Left ventricle myocardium inferior (tissue), 1 donor: ENCODE measurements around the gene CTNNA2. TPM values are rescaled to one million over a fixed set of nuclear protein-coding genes. Genes with fewer than 3 reads are reported as not detected.
A peak's percentile ranks its signal among the peaks of the same experiment; 100 is the strongest.

Source experiments
- DNase-seq: peaks from one replicate; pipeline ENCODE4 v3.0.0-alpha.2; 2020
- H3K27ac ChIP-seq: fragments of 200-600 bp; replicated peaks from 2 replicates; pipeline ENCODE4 v1.8.0; 2021
- H3K27me3 ChIP-seq: fragments of 200-600 bp; 2 replicates; pipeline ENCODE4 v1.8.0; 2021; ENCODE audit warnings: low read depth
- H3K36me3 ChIP-seq: fragments of 200-600 bp; 2 replicates; pipeline ENCODE4 v1.8.0; 2021
- H3K4me1 ChIP-seq: fragments of 200-600 bp; 2 replicates; pipeline ENCODE4 v1.8.0; 2021
- H3K4me3 ChIP-seq: fragments of 200-600 bp; 2 replicates; pipeline ENCODE4 v1.8.0; 2021; ENCODE audit warnings: mild to moderate bottlenecking, moderate library complexity
- H3K9me3 ChIP-seq: fragments of 200-600 bp; replicated peaks from 2 replicates; pipeline ENCODE4 v1.8.0; 2021
- CTCF ChIP-seq: fragments of 200-600 bp; IDR thresholded peaks from 2 replicates; pipeline ENCODE4 v1.8.0; 2021; ENCODE audit warnings: antibody characterized with exemption, mild to moderate bottlenecking, borderline replicate concordance
- intact Hi-C: fragments of 100-400 bp; cut with micrococcal nuclease; formaldehyde crosslinking; loops from one replicate; pipeline ENCODE4 v1.11.0; 2022
- total RNA-seq: library from RNA; stranded (reverse); fragmentation: NEBNext Ultra II Directional; extraction: Animal tissue kit (Norgen Biotek cat#: 25700); gene quantifications from one replicate; pipeline ENCODE4 v1.2.1, GENCODE V29; 2021
- donor health status: DM: no; HTN: yes; CAD: no; lungs with severe emphysema.

Gene CTNNA2
- total RNA-seq, 1 donor from 2014 or later, result not detected

GRCh38 chr2:80410346-80410745, 897.5 kb downstream of the CTNNA2 start:
- no peak overlapping the region for H3K27ac ChIP-seq
- H3K9me3 ChIP-seq, result peaks cover 17% of the 10 kb centered on the region
- H3K4me3 ChIP-seq, result no peak overlapping the region
- intact Hi-C loops, result no loop called here
- no peaks in the 10 kb centered on the region for H3K4me1 ChIP-seq
- no peak for TF ChIP-seq CTCF
- H3K36me3 ChIP-seq, result no peaks in the 10 kb centered on the region
- DNase-seq, result no peak
- H3K27me3 ChIP-seq, result no peaks in the 10 kb centered on the region

GRCh38 chr2:80413136-80413535, 900.3 kb downstream of the CTNNA2 start:
- H3K4me1 ChIP-seq, result no peaks in the 10 kb centered on the region
- H3K27ac ChIP-seq, result no peak overlapping the region
- H3K9me3 ChIP-seq, result peaks cover 26% of the 10 kb centered on the region
- no peaks in the 10 kb centered on the region for H3K27me3 ChIP-seq
- TF ChIP-seq CTCF, result no peak
- H3K4me3 ChIP-seq, result no peak overlapping the region
- intact Hi-C loops, result no loop called here
- DNase-seq, result no peak
- no peaks in the 10 kb centered on the region for H3K36me3 ChIP-seq

GRCh38 chr2:80417737-80418136, 904.9 kb downstream of the CTNNA2 start:
- intact Hi-C loops, result no loop called here
- no peak for TF ChIP-seq CTCF
- H3K4me3 ChIP-seq, result no peak overlapping the region
- H3K27ac ChIP-seq, result no peak overlapping the region
- H3K36me3 ChIP-seq, result no peaks in the 10 kb centered on the region
- H3K9me3 ChIP-seq, result peaks cover 26% of the 10 kb centered on the region
- peaks cover 9% of the 10 kb centered on the region for H3K4me1 ChIP-seq
- DNase-seq, result no peak
- H3K27me3 ChIP-seq, result no peaks in the 10 kb centered on the region

GRCh38 chr2:80420530-80421208, 907.8 kb downstream of the CTNNA2 start:
- peaks cover 9% of the 10 kb centered on the region for H3K9me3 ChIP-seq
- peaks cover 9% of the 10 kb centered on the region for H3K4me1 ChIP-seq
- TF ChIP-seq CTCF, result no peak
- intact Hi-C loops, result no loop called here
- H3K36me3 ChIP-seq, result no peaks in the 10 kb centered on the region
- DNase-seq, result no peak
- no peak overlapping the region for H3K27ac ChIP-seq
- no peak overlapping the region for H3K4me3 ChIP-seq
- no peaks in the 10 kb centered on the region for H3K27me3 ChIP-seq

- DNase-seq, result no peak
- peak; percentile 12 for TF ChIP-seq CTCF
- H3K4me1 ChIP-seq, result peaks cover 6% of the 10 kb centered on the region
- no peak overlapping the region for H3K4me3 ChIP-seq
- intact Hi-C loops, result no loop called here
- H3K27ac ChIP-seq, result no peak overlapping the region
- H3K27me3 ChIP-seq, result no peaks in the 10 kb centered on the region
- no peaks in the 10 kb centered on the region for H3K9me3 ChIP-seq
- no peaks in the 10 kb centered on the region for H3K36me3 ChIP-seq
These were observed 916.4 kb downstream of the CTNNA2 start for GRCh38 chr2:80429251-80429650.

GRCh38 chr2:80437959-80438358, 925.1 kb downstream of the CTNNA2 start:
- H3K4me3 ChIP-seq, result no peak overlapping the region
- H3K27me3 ChIP-seq, result no peaks in the 10 kb centered on the region
- DNase-seq, result no peak
- no peaks in the 10 kb centered on the region for H3K36me3 ChIP-seq
- H3K4me1 ChIP-seq, result no peaks in the 10 kb centered on the region
- TF ChIP-seq CTCF, result no peak
- no peak overlapping the region for H3K27ac ChIP-seq
- intact Hi-C loops, result no loop called here
- no peaks in the 10 kb centered on the region for H3K9me3 ChIP-seq
